ENCODE measurements around the gene LUZP2.

Gene LUZP2

DNA sequence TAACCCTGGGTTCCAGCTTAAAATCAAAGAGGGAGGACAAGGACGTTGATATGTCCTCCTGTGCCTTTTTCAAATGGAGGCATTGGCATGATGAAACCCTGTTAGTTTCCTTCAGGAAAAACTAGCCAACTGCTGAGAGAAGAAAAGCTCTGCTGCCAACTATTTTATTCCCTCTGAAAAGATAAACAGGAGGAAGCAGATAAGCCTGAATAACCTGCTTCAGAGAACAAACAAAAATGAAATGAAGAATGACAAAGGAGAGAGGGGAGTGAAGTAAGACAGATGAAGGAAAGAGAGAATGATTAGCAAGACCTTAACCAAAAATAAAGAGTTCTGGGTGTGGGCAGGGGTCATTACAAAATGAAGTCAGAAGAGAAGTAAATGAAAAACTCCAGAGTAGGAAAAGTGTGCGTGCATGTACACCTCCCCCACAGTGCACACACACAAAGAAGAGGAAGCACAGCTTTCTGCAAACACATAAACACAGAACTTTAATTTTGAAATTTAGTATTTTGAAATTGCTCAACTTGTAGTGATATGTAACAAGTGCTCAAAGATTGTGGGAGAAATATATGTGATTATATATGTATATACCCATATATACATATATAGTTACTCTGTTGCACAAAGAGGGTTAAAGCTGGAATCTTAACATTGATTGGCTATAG is 332.2 kb downstream of the LUZP2 start:
- no peak for TF ChIP-seq JUND (IDR thresholded peaks at IDR 0.05; ENCODE audit: low read depth)
- in situ Hi-C loops (cut with HindIII; ENCODE audit: low pct_unique_long_range_greater_than_20kb, low sequenced_read_pairs): no loop called here
- peak in 1 of 2 experiments; percentile 89 for DNase-seq (ENCODE audit: low read depth in 1 of 2, low spot score in 1 of 2)

- no peak for TF ChIP-seq JUND (IDR thresholded peaks at IDR 0.05; ENCODE audit: low read depth)
- DNase-seq (ENCODE audit: low read depth in 1 of 2, low spot score in 1 of 2): peak in 1 of 2 experiments; percentile 42
- in situ Hi-C loops (cut with HindIII; ENCODE audit: low pct_unique_long_range_greater_than_20kb, low sequenced_read_pairs): no loop called here
Observed at GRCh38 chr11:24833573-24833972, 336.7 kb downstream of the LUZP2 start.

GRCh38 chr11:24837112-24837511 is 340.3 kb downstream of the LUZP2 start:
- TF ChIP-seq JUND (IDR thresholded peaks at IDR 0.05; ENCODE audit: low read depth): no peak
- in situ Hi-C loops (cut with HindIII; ENCODE audit: low pct_unique_long_range_greater_than_20kb, low sequenced_read_pairs): no loop called here

GRCh38 chr11:24842308-24842707 is 345.5 kb downstream of the LUZP2 start:
- no peak for TF ChIP-seq JUND (IDR thresholded peaks at IDR 0.05; ENCODE audit: low read depth)
- DNase-seq (ENCODE audit: low read depth in 1 of 2, low spot score in 1 of 2): no peak
- in situ Hi-C loops (cut with HindIII; ENCODE audit: low pct_unique_long_range_greater_than_20kb, low sequenced_read_pairs): no loop called here

More at GRCh38 chr11:24837112-24837511, 340.3 kb downstream of the LUZP2 start:
- no peak for DNase-seq (ENCODE audit: low read depth in 1 of 2, low spot score in 1 of 2)

- in situ Hi-C loops (cut with HindIII; ENCODE audit: low pct_unique_long_range_greater_than_20kb, low sequenced_read_pairs): no loop called here
- no peak for TF ChIP-seq JUND (IDR thresholded peaks at IDR 0.05; ENCODE audit: low read depth)
- DNase-seq (ENCODE audit: low read depth in 1 of 2, low spot score in 1 of 2): no peak
Observed at GRCh38 chr11:24844406-24844805, 347.6 kb downstream of the LUZP2 start.

DNA sequence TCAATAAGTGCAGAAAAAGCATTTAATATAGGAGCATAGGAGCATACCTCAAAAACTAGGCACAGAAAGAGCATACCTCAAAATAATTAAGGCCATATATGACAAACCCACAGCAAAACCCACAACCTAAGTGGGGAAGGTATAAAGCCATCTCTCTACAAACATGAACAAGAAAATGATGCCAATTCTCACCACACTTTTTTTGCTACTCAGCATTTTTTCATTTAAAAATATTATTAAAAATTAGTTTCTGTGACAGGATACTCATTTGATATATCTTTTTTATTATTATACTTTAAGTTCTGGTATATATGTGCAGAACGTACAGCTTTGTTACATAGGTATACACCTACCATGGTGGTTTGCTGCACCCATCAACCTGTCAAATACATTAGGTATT is 352.0 kb downstream of the LUZP2 start:
- no peak for DNase-seq (ENCODE audit: low read depth in 1 of 2, low spot score in 1 of 2)
- TF ChIP-seq JUND (IDR thresholded peaks at IDR 0.05; ENCODE audit: low read depth): no peak
- in situ Hi-C loops (cut with HindIII; ENCODE audit: low pct_unique_long_range_greater_than_20kb, low sequenced_read_pairs): no loop called here

GRCh38 chr11:24855951-24856350 is 359.1 kb downstream of the LUZP2 start:
- DNase-seq (ENCODE audit: low read depth in 1 of 2, low spot score in 1 of 2): no peak
- TF ChIP-seq JUND (IDR thresholded peaks at IDR 0.05; ENCODE audit: low read depth): no peak
- in situ Hi-C loops (cut with HindIII; ENCODE audit: low pct_unique_long_range_greater_than_20kb, low sequenced_read_pairs): no loop called here

- in situ Hi-C loops (cut with HindIII; ENCODE audit: low pct_unique_long_range_greater_than_20kb, low sequenced_read_pairs): no loop called here
- DNase-seq (ENCODE audit: low read depth in 1 of 2, low spot score in 1 of 2): no peak
- no peak for TF ChIP-seq JUND (IDR thresholded peaks at IDR 0.05; ENCODE audit: low read depth)
Observed at GRCh38 chr11:24859801-24860300, 363.0 kb downstream of the LUZP2 start.

DNA sequence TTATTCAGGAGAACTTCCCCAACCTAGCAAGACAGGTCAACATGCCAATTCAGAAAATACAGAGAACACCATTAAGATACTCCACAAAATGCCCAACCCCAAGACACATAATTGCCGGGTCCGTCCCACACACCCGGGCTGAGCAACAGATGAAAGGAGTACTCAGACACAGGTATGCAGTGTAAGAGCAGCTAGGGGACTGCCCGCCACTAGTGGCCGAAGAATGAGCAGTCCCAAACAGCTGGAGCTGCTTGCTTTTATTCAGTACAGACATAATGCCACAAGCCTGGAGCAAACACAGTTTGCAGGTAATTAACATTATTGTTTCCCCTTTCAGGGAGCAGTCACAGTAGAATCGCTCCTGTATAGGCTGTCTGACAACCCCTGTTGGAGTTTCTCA is 364.6 kb downstream of the LUZP2 start:
- in situ Hi-C loops (cut with HindIII; ENCODE audit: low pct_unique_long_range_greater_than_20kb, low sequenced_read_pairs): no loop called here
- TF ChIP-seq JUND (IDR thresholded peaks at IDR 0.05; ENCODE audit: low read depth): no peak
- DNase-seq (ENCODE audit: low read depth in 1 of 2, low spot score in 1 of 2): no peak

GRCh38 chr11:24866743-24867142 is 369.9 kb downstream of the LUZP2 start:
- in situ Hi-C loops (cut with HindIII; ENCODE audit: low pct_unique_long_range_greater_than_20kb, low sequenced_read_pairs): no loop called here
- no peak for TF ChIP-seq JUND (IDR thresholded peaks at IDR 0.05; ENCODE audit: low read depth)
- DNase-seq (ENCODE audit: low read depth in 1 of 2, low spot score in 1 of 2): no peak

DNA sequence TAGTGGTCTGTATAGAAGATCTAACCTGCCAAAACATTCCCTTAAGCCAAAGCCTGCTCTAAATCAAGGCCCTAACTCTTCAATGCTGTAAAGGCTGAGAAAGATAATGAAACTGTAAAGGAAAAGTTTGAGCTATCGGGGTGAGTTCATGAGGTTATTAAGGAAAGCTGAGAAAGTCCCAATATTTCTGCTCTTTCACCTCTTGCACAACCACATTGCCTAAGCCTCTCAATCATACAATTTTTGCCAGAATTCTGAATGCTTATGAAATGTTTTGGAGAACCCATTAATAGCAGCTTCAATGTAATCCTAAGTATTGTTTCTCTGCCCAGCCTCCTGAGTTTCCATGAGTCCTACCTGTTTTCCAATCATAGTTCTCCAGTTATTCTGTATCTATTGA is 373.2 kb downstream of the LUZP2 start:
- TF ChIP-seq JUND (IDR thresholded peaks at IDR 0.05; ENCODE audit: low read depth): no peak
- DNase-seq (ENCODE audit: low read depth in 1 of 2, low spot score in 1 of 2): no peak
- in situ Hi-C loops (cut with HindIII; ENCODE audit: low pct_unique_long_range_greater_than_20kb, low sequenced_read_pairs): no loop called here

DNA sequence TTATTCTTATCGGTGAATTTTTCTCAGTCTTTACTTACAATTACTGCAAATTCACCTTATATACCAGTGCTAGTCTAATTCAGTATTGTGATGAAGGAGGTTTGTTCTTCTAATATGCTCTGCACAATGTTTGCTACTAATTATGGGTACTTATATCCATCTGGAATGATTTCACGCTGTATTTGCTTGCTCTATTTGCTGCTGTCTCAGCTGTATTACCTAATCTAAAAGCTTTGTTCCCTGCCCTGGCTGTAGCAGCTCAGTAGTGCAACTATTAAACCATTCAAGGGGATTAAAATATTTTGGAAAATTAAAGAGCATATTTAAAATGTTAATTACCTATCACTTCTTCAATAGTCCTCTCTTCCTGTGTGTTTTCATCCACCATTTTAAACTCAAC is 375.3 kb downstream of the LUZP2 start:
- TF ChIP-seq JUND (IDR thresholded peaks at IDR 0.05; ENCODE audit: low read depth): no peak
- in situ Hi-C loops (cut with HindIII; ENCODE audit: low pct_unique_long_range_greater_than_20kb, low sequenced_read_pairs): no loop called here
- no peak for DNase-seq (ENCODE audit: low read depth in 1 of 2, low spot score in 1 of 2)

DNA sequence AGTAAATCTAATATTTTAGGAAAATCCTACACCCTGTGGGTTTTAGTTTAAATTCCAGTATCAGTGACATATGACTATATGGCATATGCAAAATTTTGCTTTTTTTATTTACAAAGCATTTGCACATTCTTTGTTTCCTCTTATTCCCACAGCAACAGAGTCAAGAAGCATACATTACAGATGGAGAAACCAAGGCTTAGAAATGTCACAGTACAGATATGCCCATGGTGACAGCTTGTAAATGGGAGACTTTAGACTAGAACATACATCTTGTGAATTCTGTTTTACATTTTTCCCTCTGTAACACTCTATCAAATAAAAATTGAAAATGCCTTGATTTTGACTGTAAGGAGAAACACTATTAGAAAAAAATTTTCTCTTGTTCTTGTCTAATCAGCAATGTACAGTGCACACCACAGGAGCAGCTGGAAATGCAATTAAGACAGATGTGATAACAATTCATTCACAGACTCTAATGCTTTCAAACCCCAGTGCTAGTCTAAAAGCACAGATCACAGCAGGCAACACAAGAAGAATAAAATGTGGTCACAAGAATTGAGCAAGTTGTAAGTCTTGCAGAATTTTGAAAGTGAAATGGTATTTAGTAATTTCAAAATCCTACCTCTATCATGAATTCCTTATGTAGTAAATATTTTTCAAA is 375.9 kb downstream of the LUZP2 start:
- TF ChIP-seq JUND (IDR thresholded peaks at IDR 0.05; ENCODE audit: low read depth): no peak
- no peak for DNase-seq (ENCODE audit: low read depth in 1 of 2, low spot score in 1 of 2)
- in situ Hi-C loops (cut with HindIII; ENCODE audit: low pct_unique_long_range_greater_than_20kb, low sequenced_read_pairs): no loop called here

All from T47D (cell line).